Activated CD4-positive, alpha-beta T cell treated with anti-CD3 and anti-CD28 coated beads, Interleukin-10, Interleukin-2, amounts not matched to agents 100 ng/mL and 50 ng/mL, durations not matched to agents 16 hours and 8 hours (primary cell): Measurements from ENCODE around the gene PAK6.

Experiments
- DNase-seq: peaks from one replicate; pipeline ENCODE4 v3.0.0-alpha.2; 2020

PAK6 gene

GRCh38 chr15:40279437-40280141 is 40.7 kb downstream of the PAK6 start:
- peak; percentile 63 for DNase-seq

- no peak for DNase-seq
These were observed 41.6 kb downstream of the PAK6 start for GRCh38 chr15:40280260-40281056.

GRCh38 chr15:40281057-40281800 is 42.4 kb downstream of the PAK6 start:
- no peak for DNase-seq

GRCh38 chr15:40281801-40282146 is 42.9 kb downstream of the PAK6 start:
- no peak for DNase-seq

GRCh38 chr15:40282147-40282868 is 43.4 kb downstream of the PAK6 start:
- DNase-seq, result peak; percentile 59

GRCh38 chr15:40282869-40283614 is 44.2 kb downstream of the PAK6 start, which contains the start of gene ANKRD63:
Gene ANKRD63 (minus strand): TSS chr15:40283064. CDS start chr15:40282586, 478 bp downstream.
- DNase-seq, result peak; percentile 14

- DNase-seq, result no peak
These were observed 44.9 kb downstream of the PAK6 start for GRCh38 chr15:40283615-40284300.

GRCh38 chr15:40285151-40285550 is 46.3 kb downstream of the PAK6 start:
- no peak for DNase-seq

- DNase-seq, result no peak
These were observed 46.7 kb downstream of the PAK6 start for GRCh38 chr15:40285554-40286011.

- no peak for DNase-seq
These were observed 47.2 kb downstream of the PAK6 start for GRCh38 chr15:40286061-40286532.

GRCh38 chr15:40286794-40287193 is 47.9 kb downstream of the PAK6 start:
- DNase-seq, result no peak

- DNase-seq, result no peak
These were observed 48.6 kb downstream of the PAK6 start for GRCh38 chr15:40287505-40287904.

- DNase-seq, result no peak
These were observed 49.1 kb downstream of the PAK6 start for GRCh38 chr15:40287968-40288367.

- DNase-seq, result no peak
These were observed 50.4 kb downstream of the PAK6 start for GRCh38 chr15:40289140-40289775.

- no peak for DNase-seq
These were observed 51.7 kb downstream of the PAK6 start for GRCh38 chr15:40290545-40290917.

- DNase-seq, result no peak
These were observed 52.2 kb downstream of the PAK6 start for GRCh38 chr15:40290918-40291574.

- DNase-seq, result no peak
These were observed 53.4 kb downstream of the PAK6 start for GRCh38 chr15:40292246-40292645.

- no peak for DNase-seq
These were observed 54.1 kb downstream of the PAK6 start for GRCh38 chr15:40293006-40293405.

GRCh38 chr15:40293905-40294895 is 55.3 kb downstream of the PAK6 start:
- DNase-seq, result no peak
